Progenitor cell of endocrine pancreas (in vitro differentiated cells): ENCODE results near the gene RP2. TPM values are rescaled to one million over a fixed set of nuclear protein-coding genes. Genes with fewer than 3 reads are reported as not detected.
A peak's percentile ranks its signal among the peaks of the same experiment; 100 is the strongest.

Source experiments
- DNase-seq: peaks from one replicate; pipeline ENCODE4 v3.0.0; 2021; ENCODE audit warnings: low spot score; ENCODE audit not compliant: unreplicated experiment
- H3K27ac Mint-ChIP-seq: 2 replicates; pipeline ENCODE4 v1.8.0; 2021; ENCODE audit warnings: mild to moderate bottlenecking, moderate library complexity, mixed read lengths
- H3K27me3 Mint-ChIP-seq: 2 replicates; pipeline ENCODE4 v1.8.0; 2021; ENCODE audit warnings: mixed read lengths
- H3K36me3 Mint-ChIP-seq: 2 replicates; pipeline ENCODE4 v1.8.0; 2022; ENCODE audit warnings: mixed read lengths; ENCODE audit not compliant: insufficient read depth
- H3K4me1 Mint-ChIP-seq: 2 replicates; pipeline ENCODE4 v1.8.0; 2021; ENCODE audit warnings: low read depth, mixed read lengths
- H3K4me3 Mint-ChIP-seq: 2 replicates; pipeline ENCODE4 v1.8.0; 2021; ENCODE audit warnings: low read depth, mild to moderate bottlenecking, moderate library complexity, mixed read lengths
- H3K9me3 Mint-ChIP-seq: 2 replicates; pipeline ENCODE4 v1.8.0; 2021; ENCODE audit warnings: low read depth, mixed read lengths
- total RNA-seq: library from RNA; stranded (reverse); gene quantifications from 2 replicates; pipeline ENCODE4 v1.2.1, GENCODE V29; 2021
- TF ChIP-seq, protein P1 (sequence below): fragments of 200-600 bp; sonication (generic); IDR thresholded peaks from one replicate; pipeline ENCODE4 v1.5.0; 2021; ENCODE audit warnings: antibody characterized with exemption, mild to moderate bottlenecking; ENCODE audit not compliant: unreplicated experiment

Gene RP2
- total RNA-seq, 1 donor from 2014 or later: 9.3 TPM

DNA sequence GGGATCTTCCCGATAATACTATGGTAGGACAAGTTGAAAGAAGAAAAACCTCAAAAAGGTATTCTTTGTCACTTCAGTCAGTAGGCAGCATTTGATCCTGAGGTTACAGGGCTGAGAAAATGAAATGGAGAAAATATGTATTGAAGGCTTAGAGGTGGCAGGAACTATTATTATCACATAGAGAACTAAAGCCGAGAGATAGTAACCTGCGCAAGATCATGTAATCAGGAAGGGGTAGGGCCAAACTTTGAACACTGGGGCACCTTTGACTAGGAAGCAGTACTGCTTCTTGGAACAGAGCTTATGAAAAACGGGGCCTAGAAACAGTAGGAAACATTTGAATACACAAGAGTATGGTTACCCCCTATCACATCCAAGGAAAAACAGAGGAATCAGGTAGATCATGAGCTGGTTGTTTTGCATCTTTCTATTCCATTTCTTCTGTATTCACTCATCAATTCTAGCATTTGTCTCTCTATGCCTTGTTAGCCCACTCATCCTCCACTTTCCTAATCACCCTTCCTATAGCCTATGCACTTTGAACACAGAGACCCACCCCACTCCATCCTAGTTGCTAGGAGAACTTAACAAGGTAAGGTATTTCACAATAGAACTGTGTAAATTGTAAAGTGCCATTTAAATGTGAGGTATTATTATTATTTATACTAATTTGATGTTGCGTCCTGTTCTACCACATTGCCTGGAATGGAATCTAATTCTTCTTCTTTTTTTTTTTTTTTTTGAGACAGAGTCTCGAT, 43.3 kb upstream of the RP2 start:
- no peak overlapping the region for H3K27ac Mint-ChIP-seq
- no peaks in the 10 kb centered on the region for H3K27me3 Mint-ChIP-seq
- no peaks in the 10 kb centered on the region for H3K4me1 Mint-ChIP-seq
- H3K9me3 Mint-ChIP-seq: peaks cover 4% of the 10 kb centered on the region
- no peaks in the 10 kb centered on the region for H3K36me3 Mint-ChIP-seq
- TF ChIP-seq, protein P1, sequence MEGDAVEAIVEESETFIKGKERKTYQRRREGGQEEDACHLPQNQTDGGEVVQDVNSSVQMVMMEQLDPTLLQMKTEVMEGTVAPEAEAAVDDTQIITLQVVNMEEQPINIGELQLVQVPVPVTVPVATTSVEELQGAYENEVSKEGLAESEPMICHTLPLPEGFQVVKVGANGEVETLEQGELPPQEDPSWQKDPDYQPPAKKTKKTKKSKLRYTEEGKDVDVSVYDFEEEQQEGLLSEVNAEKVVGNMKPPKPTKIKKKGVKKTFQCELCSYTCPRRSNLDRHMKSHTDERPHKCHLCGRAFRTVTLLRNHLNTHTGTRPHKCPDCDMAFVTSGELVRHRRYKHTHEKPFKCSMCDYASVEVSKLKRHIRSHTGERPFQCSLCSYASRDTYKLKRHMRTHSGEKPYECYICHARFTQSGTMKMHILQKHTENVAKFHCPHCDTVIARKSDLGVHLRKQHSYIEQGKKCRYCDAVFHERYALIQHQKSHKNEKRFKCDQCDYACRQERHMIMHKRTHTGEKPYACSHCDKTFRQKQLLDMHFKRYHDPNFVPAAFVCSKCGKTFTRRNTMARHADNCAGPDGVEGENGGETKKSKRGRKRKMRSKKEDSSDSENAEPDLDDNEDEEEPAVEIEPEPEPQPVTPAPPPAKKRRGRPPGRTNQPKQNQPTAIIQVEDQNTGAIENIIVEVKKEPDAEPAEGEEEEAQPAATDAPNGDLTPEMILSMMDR: no peak
- H3K4me3 Mint-ChIP-seq: no peak overlapping the region
- no peak for DNase-seq

DNA sequence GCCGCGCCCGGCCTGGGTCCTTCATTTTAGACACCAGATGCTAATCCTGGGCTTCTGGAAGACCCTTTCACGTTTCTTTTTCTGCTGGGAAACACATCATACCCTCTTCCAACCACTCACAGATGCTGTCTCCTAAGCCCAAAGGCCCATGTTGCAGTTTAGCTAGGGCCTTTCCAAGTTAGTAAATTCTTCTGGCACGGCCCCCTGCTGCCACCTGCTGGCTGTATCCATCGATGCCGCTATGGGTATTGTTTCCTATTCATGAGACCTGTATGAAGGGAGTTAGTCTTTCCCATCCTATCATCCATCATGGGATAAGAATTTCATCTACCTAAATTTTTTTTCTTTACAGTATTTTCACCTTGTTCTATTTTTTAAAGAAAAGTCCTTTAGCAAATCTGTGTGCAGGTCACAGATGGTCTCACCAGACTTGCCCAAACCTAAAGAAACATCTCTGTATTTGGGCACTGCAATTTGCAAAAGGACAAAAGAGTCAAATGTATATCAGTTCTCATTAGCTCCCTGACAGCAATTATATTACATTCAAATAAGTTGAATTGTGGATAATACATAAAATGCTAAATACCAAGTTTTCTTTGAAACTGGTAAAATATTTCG, 40.2 kb upstream of the RP2 start:
- TF ChIP-seq, protein P1: peak; percentile 77
- no peak overlapping the region for H3K27ac Mint-ChIP-seq
- H3K9me3 Mint-ChIP-seq: peaks cover 2% of the 10 kb centered on the region
- no peak overlapping the region for H3K4me3 Mint-ChIP-seq
- H3K27me3 Mint-ChIP-seq: no peaks in the 10 kb centered on the region
- H3K36me3 Mint-ChIP-seq: no peaks in the 10 kb centered on the region
- H3K4me1 Mint-ChIP-seq: no peaks in the 10 kb centered on the region
- peak; percentile 48 for DNase-seq

DNA sequence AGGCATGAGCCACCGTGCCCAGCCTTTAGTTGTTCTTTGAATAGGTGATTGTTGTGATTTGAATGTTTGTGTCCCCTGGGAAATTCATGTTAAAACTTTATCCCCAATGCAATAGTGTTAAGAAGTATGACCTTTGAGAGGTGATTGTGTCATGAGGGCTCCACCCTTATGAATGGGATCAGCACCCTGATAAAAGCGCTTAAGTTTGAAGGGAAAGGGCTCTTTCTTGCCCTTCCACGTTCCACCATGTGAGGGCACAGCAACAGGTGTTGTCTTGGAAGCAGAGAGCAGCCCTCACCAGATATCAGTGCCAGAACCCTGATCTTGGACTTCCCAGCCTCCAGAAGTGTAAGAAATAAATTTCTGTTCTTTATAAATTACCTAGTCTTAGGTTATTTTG, 33.7 kb upstream of the RP2 start:
- H3K27ac Mint-ChIP-seq: no peak overlapping the region
- no peak for DNase-seq
- no peak overlapping the region for H3K4me3 Mint-ChIP-seq
- H3K36me3 Mint-ChIP-seq: no peaks in the 10 kb centered on the region
- TF ChIP-seq, protein P1: peak; percentile 17
- H3K27me3 Mint-ChIP-seq: no peaks in the 10 kb centered on the region
- peaks cover 10% of the 10 kb centered on the region for H3K9me3 Mint-ChIP-seq
- no peaks in the 10 kb centered on the region for H3K4me1 Mint-ChIP-seq

DNA sequence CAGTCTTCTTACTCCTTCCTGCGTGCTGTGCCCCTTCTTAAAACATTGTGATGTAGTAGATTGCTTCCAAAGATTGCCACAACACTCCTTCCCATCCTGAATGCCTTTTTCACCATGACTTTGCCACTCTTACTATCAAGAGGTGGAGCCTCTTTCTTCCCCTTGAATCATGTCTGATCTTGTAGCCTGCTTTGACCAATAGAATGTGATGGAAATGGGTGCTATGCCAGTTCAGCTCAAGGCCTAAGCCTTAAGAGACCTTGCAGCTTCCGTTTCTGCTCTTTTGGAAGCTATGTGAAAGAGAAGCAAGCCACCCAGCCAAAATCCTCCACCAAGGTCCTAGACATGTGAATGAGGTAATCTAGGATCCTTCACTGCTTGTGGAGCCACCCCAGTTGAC, 31.6 kb upstream of the RP2 start:
- TF ChIP-seq, protein P1: no peak
- H3K27me3 Mint-ChIP-seq: no peaks in the 10 kb centered on the region
- peaks cover 3% of the 10 kb centered on the region for H3K36me3 Mint-ChIP-seq
- no peaks in the 10 kb centered on the region for H3K4me1 Mint-ChIP-seq
- no peak for DNase-seq
- no peak overlapping the region for H3K27ac Mint-ChIP-seq
- H3K9me3 Mint-ChIP-seq: peaks cover 24% of the 10 kb centered on the region
- H3K4me3 Mint-ChIP-seq: no peak overlapping the region

DNA sequence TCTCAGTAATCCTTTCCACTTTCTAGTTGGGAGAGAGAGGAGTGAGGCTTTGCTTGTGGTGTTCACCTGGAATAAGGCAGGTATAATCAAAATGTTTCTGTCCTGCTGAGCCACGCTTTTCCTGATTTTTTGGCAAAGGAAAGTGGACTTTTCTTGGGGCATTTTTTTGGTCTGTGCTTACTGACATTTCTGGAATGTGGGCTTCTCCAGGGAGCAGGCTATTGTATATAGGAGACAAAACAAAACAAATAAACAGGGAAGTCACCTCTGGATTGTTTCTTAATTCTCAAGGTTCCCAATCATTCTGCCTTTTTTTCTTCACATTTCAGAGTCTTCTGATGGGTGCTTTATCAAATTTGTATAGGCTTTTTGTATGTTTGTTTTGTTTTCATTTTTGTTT, 25.7 kb upstream of the RP2 start:
- H3K4me3 Mint-ChIP-seq: no peak overlapping the region
- TF ChIP-seq, protein P1: no peak
- peaks cover 10% of the 10 kb centered on the region for H3K4me1 Mint-ChIP-seq
- no peaks in the 10 kb centered on the region for H3K27me3 Mint-ChIP-seq
- no peak overlapping the region for H3K27ac Mint-ChIP-seq
- peaks cover 16% of the 10 kb centered on the region for H3K9me3 Mint-ChIP-seq
- no peak for DNase-seq
- peaks cover 3% of the 10 kb centered on the region for H3K36me3 Mint-ChIP-seq
